Osteocyte (in vitro differentiated cells): ENCODE data around the gene GFOD2. TPM values are rescaled to one million over a fixed set of nuclear protein-coding genes. Genes with fewer than 3 reads are reported as not detected.

Source experiments
- DNase-seq: peaks from one replicate; pipeline ENCODE4 v3.0.0; 2021; ENCODE audit warnings: mixed read lengths; ENCODE audit not compliant: unreplicated experiment; ENCODE audit errors: extremely low spot score
- H3K27ac Mint-ChIP-seq: one replicate; pipeline ENCODE4 v1.8.0; 2021; ENCODE audit warnings: mild to moderate bottlenecking, mixed read lengths; ENCODE audit not compliant: unreplicated experiment
- H3K27me3 Mint-ChIP-seq: one replicate; pipeline ENCODE4 v1.8.0; 2021; ENCODE audit warnings: mixed read lengths; ENCODE audit not compliant: unreplicated experiment
- H3K36me3 Mint-ChIP-seq: one replicate; pipeline ENCODE4 v1.8.0; 2021; ENCODE audit warnings: mixed read lengths; ENCODE audit not compliant: unreplicated experiment
- H3K4me1 Mint-ChIP-seq: one replicate; pipeline ENCODE4 v1.8.0; 2021; ENCODE audit warnings: mixed read lengths; ENCODE audit not compliant: unreplicated experiment
- H3K4me3 Mint-ChIP-seq: one replicate; pipeline ENCODE4 v1.8.0; 2021; ENCODE audit warnings: mild to moderate bottlenecking, moderate library complexity, mixed read lengths; ENCODE audit not compliant: unreplicated experiment
- H3K9me3 Mint-ChIP-seq: one replicate; pipeline ENCODE4 v1.8.0; 2021; ENCODE audit warnings: mixed read lengths; ENCODE audit not compliant: unreplicated experiment
- CTCF ChIP-seq: fragments of 200-600 bp; sonication (generic); IDR thresholded peaks from 2 replicates; pipeline ENCODE4 v1.5.0; 2021; ENCODE audit warnings: antibody characterized with exemption, mild to moderate bottlenecking, moderate library complexity
- total RNA-seq: library from RNA; stranded (reverse); gene quantifications from 2 replicates; pipeline ENCODE4 v1.2.1, GENCODE V29; 2021

GFOD2 gene
- total RNA-seq, 1 donor from 2014 or later: 22.2 TPM

GRCh38 chr16:67645397-67646121 is 73.6 kb downstream of the GFOD2 start:
- H3K4me3 Mint-ChIP-seq: no peak overlapping the region

GRCh38 chr16:67644038-67644437 is 75.1 kb downstream of the GFOD2 start:
- no peaks in the 10 kb centered on the region for H3K4me1 Mint-ChIP-seq
- TF ChIP-seq CTCF: no peak
- H3K4me3 Mint-ChIP-seq: no peak overlapping the region
- H3K36me3 Mint-ChIP-seq: peaks cover 7% of the 10 kb centered on the region
- no peak for DNase-seq
- no peak overlapping the region for H3K27ac Mint-ChIP-seq
- H3K9me3 Mint-ChIP-seq: no peaks in the 10 kb centered on the region
- H3K27me3 Mint-ChIP-seq: no peaks in the 10 kb centered on the region

More at GRCh38 chr16:67645397-67646121, 73.6 kb downstream of the GFOD2 start:
- no peak for TF ChIP-seq CTCF
- Mint-ChIP-seq H3K9me3 (no peaks in the 10 kb centered on the region), H3K27ac (no peak overlapping the region), H3K36me3 (no peaks in the 10 kb centered on the region), H3K4me1 (no peaks in the 10 kb centered on the region), H3K27me3 (peaks cover 8% of the 10 kb centered on the region)
- no peak for DNase-seq

- Mint-ChIP-seq H3K27ac (no peak overlapping the region), H3K27me3 (no peaks in the 10 kb centered on the region), H3K36me3 (peaks cover 12% of the 10 kb centered on the region), H3K4me1 (no peaks in the 10 kb centered on the region), H3K9me3 (no peaks in the 10 kb centered on the region), H3K4me3 (no peak overlapping the region)
- DNase-seq: no peak
- TF ChIP-seq CTCF: no peak
Observed at GRCh38 chr16:67641779-67642708, 77.1 kb downstream of the GFOD2 start.

- no peaks in the 10 kb centered on the region for H3K4me1 Mint-ChIP-seq
- H3K27me3 Mint-ChIP-seq: no peaks in the 10 kb centered on the region
- DNase-seq: no peak
- H3K9me3 Mint-ChIP-seq: no peaks in the 10 kb centered on the region
- peaks cover 19% of the 10 kb centered on the region for H3K36me3 Mint-ChIP-seq
- H3K27ac Mint-ChIP-seq: no peak overlapping the region
- TF ChIP-seq CTCF: no peak
- no peak overlapping the region for H3K4me3 Mint-ChIP-seq
Observed at GRCh38 chr16:67637625-67638024, 81.5 kb downstream of the GFOD2 start.

- Mint-ChIP-seq H3K4me1 (no peaks in the 10 kb centered on the region), H3K36me3 (peaks cover 26% of the 10 kb centered on the region), H3K9me3 (no peaks in the 10 kb centered on the region), H3K27ac (no peak overlapping the region), H3K4me3 (no peak overlapping the region), H3K27me3 (no peaks in the 10 kb centered on the region)
- TF ChIP-seq CTCF: no peak
- no peak for DNase-seq
Observed at GRCh38 chr16:67636713-67637112, 82.4 kb downstream of the GFOD2 start.
